ENCODE data around the gene FBXW8.

DNA sequence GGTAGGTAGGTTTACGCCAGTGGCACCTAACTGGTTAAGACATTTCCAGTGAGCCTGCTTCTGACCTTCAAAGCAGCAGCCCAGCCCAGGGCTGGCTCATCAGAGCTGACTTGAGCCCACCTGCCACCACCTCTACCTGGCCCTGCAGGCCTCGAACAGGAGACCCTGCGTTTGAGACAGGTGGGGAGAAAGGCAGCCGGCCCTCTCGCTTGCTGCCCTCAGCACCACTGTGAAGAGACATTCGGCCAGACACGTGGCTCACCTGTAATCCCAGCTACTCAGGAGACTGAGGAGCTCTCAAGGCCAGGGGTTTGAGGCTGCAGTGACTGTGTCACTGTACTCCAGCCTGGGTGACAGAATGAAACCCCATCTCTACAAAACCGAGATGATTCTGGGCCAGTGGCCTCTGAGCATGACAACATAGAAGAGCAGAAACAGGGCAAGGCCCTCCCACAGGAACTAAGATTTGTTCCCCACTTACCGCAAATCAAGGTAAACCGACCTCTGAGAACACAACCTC is 114.3 kb downstream of the FBXW8 start:
- TF ChIP-seq, protein P1, sequence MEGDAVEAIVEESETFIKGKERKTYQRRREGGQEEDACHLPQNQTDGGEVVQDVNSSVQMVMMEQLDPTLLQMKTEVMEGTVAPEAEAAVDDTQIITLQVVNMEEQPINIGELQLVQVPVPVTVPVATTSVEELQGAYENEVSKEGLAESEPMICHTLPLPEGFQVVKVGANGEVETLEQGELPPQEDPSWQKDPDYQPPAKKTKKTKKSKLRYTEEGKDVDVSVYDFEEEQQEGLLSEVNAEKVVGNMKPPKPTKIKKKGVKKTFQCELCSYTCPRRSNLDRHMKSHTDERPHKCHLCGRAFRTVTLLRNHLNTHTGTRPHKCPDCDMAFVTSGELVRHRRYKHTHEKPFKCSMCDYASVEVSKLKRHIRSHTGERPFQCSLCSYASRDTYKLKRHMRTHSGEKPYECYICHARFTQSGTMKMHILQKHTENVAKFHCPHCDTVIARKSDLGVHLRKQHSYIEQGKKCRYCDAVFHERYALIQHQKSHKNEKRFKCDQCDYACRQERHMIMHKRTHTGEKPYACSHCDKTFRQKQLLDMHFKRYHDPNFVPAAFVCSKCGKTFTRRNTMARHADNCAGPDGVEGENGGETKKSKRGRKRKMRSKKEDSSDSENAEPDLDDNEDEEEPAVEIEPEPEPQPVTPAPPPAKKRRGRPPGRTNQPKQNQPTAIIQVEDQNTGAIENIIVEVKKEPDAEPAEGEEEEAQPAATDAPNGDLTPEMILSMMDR (IDR thresholded peaks at IDR 0.05) = no peak
- no peak for TF ChIP-seq POLR2A (IDR thresholded peaks at IDR 0.05)

All from vagina (tissue), 2 donors.